Neural progenitor cell (in vitro differentiated cells): Measurements from ENCODE around the gene PSENEN.

Experiments used
- EZH2 ChIP-seq: fragments of 200-600 bp; sonication (generic); IDR thresholded peaks from 2 replicates; pipeline ENCODE4 v1.6.1; 2017; ENCODE audit warnings: antibody characterized with exemption, mild to moderate bottlenecking, moderate library complexity
- EZH2phosphoT487 ChIP-seq: fragments of 200-600 bp; sonication (generic); IDR thresholded peaks from 2 replicates; pipeline ENCODE4 v1.6.1; 2017; ENCODE audit warnings: antibody characterized with exemption
- TF ChIP-seq, protein P1 (sequence below): fragments of 200-600 bp; sonication (generic); IDR thresholded peaks from 2 replicates; pipeline ENCODE4 v1.5.1; 2017; ENCODE audit warnings: antibody characterized with exemption, mild to moderate bottlenecking

DNA sequence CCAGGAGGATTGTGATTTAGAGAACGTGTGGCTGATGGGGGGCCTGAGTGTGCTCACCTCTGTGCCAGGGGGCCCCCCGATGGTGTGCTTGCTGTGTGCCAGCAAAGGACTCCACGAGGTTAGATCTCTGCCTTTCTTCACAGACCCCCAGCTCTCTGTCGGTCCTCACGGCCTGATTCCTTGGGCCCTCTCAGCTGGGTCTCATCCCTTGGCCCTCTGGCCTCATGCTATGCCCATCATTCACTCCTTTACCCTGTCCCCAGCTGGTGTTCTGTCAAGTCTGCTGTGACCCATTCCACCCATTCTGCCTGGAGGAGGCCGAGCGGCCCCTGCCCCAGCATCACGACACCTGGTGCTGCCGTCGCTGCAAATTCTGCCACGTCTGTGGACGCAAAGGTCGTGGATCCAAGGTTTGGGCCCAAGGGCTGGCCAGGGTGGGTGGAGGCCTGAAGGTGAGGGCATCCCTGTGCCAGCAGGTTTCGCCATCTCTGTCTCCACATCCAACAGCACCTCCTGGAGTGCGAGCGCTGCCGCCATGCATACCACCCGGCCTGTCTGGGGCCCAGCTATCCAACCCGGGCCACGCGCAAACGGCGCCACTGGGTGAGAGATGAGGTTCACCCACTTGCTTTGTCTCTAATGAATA, 20.1 kb upstream of the PSENEN start:
- TF ChIP-seq, protein P1, sequence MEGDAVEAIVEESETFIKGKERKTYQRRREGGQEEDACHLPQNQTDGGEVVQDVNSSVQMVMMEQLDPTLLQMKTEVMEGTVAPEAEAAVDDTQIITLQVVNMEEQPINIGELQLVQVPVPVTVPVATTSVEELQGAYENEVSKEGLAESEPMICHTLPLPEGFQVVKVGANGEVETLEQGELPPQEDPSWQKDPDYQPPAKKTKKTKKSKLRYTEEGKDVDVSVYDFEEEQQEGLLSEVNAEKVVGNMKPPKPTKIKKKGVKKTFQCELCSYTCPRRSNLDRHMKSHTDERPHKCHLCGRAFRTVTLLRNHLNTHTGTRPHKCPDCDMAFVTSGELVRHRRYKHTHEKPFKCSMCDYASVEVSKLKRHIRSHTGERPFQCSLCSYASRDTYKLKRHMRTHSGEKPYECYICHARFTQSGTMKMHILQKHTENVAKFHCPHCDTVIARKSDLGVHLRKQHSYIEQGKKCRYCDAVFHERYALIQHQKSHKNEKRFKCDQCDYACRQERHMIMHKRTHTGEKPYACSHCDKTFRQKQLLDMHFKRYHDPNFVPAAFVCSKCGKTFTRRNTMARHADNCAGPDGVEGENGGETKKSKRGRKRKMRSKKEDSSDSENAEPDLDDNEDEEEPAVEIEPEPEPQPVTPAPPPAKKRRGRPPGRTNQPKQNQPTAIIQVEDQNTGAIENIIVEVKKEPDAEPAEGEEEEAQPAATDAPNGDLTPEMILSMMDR: no peak
- TF ChIP-seq EZH2 (no peak), EZH2phosphoT487 (no peak)
